VCaP (cell line): ENCODE results near the gene IFIT3.

Source experiments
- H3K27ac ChIP-seq: fragments of 450-650 bp; 2 replicates; pipeline ENCODE4 v1.5.1; 2017
- CTCF ChIP-seq: fragments of 450-650 bp; conservative IDR thresholded peaks from 2 replicates; pipeline ENCODE4 v1.5.1; 2017; ENCODE audit warnings: mild to moderate bottlenecking, moderate library complexity

IFIT3 gene

DNA sequence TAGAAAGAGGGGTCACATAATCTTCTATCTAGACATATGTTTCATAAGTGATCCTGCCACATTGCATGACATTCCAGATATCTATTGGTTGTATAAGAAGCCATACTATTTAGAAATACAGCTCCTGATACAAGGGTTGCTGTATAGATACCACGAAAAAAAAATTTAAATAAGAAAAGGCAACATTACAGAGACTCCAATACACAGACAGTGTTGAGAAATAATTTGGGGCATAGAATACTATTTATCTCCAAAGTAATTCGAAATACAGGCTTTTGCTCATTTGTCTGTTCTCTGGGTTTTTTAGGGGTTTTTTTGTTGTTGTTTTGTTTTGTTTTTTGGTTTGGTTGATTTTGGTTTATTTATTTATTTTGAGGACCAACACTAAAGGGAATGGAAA, 23.4 kb upstream of the IFIT3 start:
- TF ChIP-seq CTCF = no peak
- no peak overlapping the region for H3K27ac ChIP-seq

DNA sequence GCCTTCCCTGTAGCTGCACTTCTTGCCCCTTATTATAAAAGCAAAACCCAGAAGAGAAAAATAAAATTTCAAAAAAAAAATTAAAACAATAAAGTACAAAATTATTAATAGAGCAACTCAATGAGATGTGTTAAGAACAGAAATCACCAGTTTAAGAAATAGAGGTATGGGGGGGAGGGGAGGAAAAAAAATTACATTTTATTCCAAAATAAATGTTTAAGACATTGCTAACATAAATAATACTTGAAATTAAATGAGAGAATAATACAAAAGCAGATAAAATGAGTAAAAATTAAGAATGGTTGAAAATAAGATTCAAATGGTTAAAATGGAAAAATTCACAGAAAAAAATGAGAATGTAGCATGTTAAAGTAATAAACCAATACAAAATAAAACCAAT, 22.9 kb upstream of the IFIT3 start:
- no peak overlapping the region for H3K27ac ChIP-seq
- TF ChIP-seq CTCF = no peak

GRCh38 chr10:89305766-89306433, 21.9 kb upstream of the IFIT3 start:
- no peak for TF ChIP-seq CTCF
- no peak overlapping the region for H3K27ac ChIP-seq

DNA sequence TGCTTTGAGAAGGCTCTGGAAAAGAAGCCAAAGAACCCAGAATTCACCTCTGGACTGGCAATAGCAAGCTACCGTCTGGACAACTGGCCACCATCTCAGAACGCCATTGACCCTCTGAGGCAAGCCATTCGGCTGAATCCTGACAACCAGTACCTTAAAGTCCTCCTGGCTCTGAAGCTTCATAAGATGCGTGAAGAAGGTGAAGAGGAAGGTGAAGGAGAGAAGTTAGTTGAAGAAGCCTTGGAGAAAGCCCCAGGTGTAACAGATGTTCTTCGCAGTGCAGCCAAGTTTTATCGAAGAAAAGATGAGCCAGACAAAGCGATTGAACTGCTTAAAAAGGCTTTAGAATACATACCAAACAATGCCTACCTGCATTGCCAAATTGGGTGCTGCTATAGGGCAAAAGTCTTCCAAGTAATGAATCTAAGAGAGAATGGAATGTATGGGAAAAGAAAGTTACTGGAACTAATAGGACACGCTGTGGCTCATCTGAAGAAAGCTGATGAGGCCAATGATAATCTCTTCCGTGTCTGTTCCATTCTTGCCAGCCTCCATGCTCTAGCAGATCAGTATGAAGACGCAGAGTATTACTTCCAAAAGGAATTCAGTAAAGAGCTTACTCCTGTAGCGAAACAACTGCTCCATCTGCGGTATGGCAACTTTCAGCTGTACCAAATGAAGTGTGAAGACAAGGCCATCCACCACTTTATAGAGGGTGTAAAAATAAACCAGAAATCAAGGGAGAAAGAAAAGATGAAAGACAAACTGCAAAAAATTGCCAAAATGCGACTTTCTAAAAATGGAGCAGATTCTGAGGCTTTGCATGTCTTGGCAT, 21.1 kb upstream of the IFIT3 start:
- H3K27ac ChIP-seq = no peak overlapping the region
- no peak for TF ChIP-seq CTCF

DNA sequence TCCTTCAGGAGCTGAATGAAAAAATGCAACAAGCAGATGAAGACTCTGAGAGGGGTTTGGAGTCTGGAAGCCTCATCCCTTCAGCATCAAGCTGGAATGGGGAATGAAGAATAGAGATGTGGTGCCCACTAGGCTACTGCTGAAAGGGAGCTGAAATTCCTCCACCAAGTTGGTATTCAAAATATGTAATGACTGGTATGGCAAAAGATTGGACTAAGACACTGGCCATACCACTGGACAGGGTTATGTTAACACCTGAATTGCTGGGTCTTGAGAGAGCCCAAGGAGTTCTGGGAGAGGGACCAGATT, 20.6 kb upstream of the IFIT3 start:
- TF ChIP-seq CTCF = no peak
- H3K27ac ChIP-seq = no peak overlapping the region

- no peak overlapping the region for H3K27ac ChIP-seq
- TF ChIP-seq CTCF = no peak
Measured at GRCh38 chr10:89308266-89308665, 19.5 kb upstream of the IFIT3 start.

DNA sequence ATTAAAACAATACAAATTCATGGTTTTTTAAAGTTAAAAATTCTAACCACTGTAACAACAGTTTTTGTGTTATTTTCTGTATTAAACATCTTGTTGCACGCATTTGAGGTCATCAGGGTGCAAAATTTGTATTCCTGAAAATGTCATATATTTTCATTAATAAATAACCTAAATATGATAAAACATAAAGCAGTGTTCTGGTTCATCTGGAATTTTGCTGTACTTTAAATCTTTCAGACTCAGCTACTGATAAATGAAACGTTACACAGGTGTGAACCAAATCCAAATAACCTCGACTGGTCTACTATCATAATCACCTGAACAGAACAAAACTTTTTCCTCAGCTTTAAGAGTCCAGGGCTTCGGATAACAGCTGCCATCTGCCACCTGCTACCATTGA, 19.1 kb upstream of the IFIT3 start:
- H3K27ac ChIP-seq = no peak overlapping the region
- TF ChIP-seq CTCF = no peak
